Subcutaneous adipose tissue (tissue), 4 donors: ENCODE measurements around the gene SEMA3C. TPM values are rescaled to one million over a fixed set of nuclear protein-coding genes. Genes with fewer than 3 reads are reported as not detected.

ENCODE experiments used
- total RNA-seq, 4 donors: library from RNA; depleted of rRNA; stranded (reverse); fragments of >200 nt; gene quantifications; one replicate each; pipeline ENCODE4 v1.1.0, GENCODE V29; 2016
- TF ChIP-seq, protein P1 (sequence below): fragments of 450-650 bp; IDR thresholded peaks from one replicate; pipeline ENCODE4 v1.5.1; 2016; ENCODE audit warnings: low read depth, mild to moderate bottlenecking, control low read depth, antibody characterized with exemption, moderate library complexity

SEMA3C gene
- total RNA-seq, 4 donors from 2014 or later = 57.3 to 174 (median 96.9) TPM

DNA sequence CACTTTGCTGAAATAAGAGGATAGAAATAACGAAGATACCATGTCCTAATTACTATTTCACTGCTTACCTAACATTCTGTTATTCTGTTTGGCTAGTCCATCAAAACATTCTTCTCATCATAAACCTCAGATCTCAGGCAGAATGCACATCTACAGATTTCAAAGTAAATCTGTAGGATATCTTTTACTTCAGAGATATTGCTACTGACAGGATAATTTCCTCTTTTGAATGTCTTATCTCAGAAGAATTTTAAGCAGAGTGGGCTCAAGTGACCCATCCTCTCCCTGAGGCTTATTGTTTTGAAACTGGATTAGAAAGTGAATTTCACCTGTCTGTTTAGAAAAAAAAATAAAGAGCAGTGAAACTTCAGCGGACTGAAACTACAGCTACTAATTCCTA lies 83.6 kb downstream of the SEMA3C start:
- TF ChIP-seq, protein P1, sequence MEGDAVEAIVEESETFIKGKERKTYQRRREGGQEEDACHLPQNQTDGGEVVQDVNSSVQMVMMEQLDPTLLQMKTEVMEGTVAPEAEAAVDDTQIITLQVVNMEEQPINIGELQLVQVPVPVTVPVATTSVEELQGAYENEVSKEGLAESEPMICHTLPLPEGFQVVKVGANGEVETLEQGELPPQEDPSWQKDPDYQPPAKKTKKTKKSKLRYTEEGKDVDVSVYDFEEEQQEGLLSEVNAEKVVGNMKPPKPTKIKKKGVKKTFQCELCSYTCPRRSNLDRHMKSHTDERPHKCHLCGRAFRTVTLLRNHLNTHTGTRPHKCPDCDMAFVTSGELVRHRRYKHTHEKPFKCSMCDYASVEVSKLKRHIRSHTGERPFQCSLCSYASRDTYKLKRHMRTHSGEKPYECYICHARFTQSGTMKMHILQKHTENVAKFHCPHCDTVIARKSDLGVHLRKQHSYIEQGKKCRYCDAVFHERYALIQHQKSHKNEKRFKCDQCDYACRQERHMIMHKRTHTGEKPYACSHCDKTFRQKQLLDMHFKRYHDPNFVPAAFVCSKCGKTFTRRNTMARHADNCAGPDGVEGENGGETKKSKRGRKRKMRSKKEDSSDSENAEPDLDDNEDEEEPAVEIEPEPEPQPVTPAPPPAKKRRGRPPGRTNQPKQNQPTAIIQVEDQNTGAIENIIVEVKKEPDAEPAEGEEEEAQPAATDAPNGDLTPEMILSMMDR = no peak

DNA sequence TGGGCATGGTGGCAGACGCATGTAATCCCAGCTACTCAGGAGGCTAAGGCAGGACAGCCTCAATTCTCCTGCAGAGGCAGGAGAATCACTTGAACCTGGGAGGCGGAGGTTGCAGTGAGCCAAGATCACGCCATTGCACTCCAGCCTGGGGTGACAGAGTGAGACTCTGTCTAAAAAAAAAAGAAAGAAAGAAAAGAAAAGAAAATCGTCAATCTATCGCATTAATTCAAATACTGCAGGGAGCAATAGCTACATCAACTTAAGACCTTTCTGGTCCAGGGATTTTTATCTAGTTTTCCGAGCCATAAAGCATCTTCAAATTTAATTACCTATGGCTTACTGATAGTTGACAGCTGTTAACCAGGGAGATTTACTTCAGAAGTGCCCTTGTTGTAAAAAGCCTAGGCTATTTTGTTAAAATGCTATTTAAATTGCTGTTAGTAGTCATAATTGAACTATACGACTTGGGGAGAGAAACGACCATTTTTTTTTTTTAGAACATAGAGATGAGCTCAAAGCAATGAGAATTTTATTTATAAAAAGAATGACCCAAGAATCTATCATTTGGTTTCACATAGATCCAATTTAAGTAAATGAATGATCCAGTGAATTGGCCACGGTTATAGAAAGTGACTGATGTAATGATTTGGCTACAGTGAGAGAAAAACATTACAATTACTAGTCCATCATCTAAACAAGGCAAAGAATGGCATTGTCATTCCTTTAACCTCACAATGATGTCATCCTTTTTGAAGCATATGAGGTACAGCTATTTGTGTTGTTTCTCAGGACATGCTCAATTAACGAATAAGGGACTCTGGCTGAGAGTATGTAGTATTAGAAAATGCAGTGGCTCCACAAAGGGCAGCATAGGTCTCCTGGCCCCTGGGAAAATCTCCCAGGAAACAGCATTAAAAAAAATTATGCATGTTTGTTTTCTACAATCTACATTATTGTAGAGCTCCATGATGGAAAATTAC lies 85.3 kb downstream of the SEMA3C start:
- TF ChIP-seq, protein P1 = no peak

DNA sequence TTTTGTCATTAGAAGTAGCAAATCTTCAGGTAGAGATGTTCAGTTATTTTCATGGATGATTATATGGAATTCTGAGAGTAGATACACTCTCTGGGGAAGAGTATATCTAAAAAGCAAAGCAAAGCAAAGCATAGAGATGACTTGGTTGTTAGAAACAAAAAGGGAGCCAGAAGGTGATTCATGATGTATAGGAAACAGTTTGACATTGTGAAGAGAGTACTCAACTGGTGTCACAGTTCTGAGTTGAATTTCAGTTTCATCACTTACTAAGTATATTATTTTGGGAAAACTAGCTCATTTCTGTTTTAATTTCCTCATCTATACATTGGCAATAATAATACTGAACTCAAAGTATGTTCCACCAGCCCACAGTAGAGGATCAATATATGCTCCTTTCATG lies 86.8 kb downstream of the SEMA3C start:
- TF ChIP-seq, protein P1 = no peak

DNA sequence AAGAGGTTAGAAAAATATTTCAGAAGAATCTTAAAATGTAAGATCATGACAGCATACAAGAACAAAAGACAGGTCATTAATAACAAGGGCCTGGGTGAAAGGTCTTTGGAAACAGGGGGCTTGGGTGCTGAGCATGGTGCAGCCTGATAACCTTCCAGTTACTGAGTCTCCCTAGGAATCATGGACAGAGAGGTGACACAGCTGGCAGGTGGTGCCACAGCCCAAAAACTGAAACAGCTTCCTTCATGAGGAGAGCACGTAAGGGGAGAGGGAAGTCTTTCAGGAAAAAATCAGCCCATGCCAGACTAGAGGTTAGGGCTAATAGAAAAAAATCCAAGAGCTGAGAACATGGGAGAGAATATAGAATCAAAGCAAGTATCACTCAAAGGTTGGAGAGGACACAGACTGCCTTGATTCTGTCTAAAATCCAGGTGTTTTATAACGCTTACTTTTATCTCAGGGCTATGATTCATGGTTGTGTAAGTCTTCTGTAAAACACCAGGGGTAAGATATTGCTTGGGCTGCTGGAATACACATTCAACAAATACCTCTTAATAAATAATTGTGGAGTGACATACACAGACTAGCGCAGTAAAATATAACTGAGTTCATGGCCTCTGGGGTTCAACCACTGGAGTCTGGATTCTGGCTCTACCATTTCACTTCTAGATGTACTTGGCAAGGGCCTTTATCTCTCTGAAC lies 88.1 kb downstream of the SEMA3C start:
- TF ChIP-seq, protein P1 = no peak

DNA sequence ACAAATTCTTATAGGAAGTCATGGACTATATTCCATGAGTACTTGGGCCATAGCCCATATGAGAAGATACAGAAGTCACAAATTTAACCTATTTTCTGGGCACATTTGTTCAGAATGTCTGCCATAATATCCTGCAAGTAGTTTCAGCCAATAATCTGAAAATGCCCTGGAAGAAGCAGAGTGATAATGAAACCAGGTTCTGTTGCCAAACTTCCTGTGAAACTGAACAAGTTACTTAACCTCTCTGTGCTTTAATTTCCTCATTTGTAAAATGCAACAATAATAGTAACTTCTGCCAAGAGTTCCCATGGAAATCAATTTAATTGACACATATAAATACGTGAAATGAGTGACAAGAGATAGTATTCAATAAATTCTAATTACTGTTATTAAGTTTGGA lies 88.8 kb downstream of the SEMA3C start:
- TF ChIP-seq, protein P1 = no peak

DNA sequence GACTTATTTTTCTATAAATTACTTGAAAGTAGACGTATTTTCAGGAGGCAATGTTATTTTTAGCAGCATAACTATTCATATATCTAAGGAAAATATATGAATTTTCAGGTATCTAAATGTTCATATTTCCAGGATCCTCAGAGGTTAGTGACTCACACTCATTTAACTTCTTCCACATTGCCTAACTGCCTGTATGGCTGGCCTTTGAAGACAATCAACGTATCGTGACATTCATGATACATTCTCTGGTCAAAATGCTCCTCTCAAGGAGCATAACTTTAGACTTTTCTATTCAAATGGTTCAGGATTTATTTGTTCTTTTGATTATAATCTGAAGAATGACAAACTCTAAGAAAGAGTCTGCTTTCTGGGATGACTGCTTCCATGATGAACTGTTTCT lies 89.3 kb downstream of the SEMA3C start:
- TF ChIP-seq, protein P1 = no peak

DNA sequence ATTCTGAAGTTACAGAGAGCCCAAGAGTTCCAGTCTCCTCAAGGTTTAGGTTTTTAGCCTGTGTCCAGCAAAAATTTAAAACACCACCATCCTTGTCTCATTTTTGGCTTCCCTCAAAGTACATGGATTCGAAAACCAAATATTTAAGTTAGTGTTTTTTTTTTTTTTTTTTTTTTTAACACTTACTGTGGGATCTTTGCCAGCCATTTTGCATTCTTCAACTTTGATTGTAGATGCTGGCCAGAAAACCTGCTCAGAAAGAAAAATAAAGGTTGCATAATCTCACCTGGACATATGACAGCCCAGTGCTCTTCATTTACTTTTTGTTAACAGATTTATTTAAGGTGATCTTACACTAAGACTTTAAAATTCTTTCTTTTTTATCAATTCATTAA lies 91.6 kb downstream of the SEMA3C start:
- TF ChIP-seq, protein P1 = no peak
